GM23338 (cell line): Measurements from ENCODE around the gene CYP4F3. TPM values are rescaled to one million over a fixed set of nuclear protein-coding genes. Genes with fewer than 3 reads are reported as not detected.

Source experiments
- ATAC-seq: fragments of 200-7000 bp; cut with Tn5 transposase; 3 replicates; pipeline ENCODE4 v1.9.1; 2020
- DNase-seq: peaks from one replicate; pipeline ENCODE4 v3.0.0-alpha.2; 2015; ENCODE audit warnings: low spot score
- H2AFZ ChIP-seq: fragments of 200-600 bp; sonication (generic); 2 replicates; pipeline ENCODE4 v1.8.0; 2016; ENCODE audit warnings: antibody characterized with exemption, mild to moderate bottlenecking, moderate library complexity
- H3F3A ChIP-seq: fragments of 200-600 bp; sonication (generic); replicated peaks from 2 replicates; pipeline ENCODE4 v1.8.0; 2017; ENCODE audit warnings: antibody characterized with exemption, mixed run types, low read depth
- H3K27ac ChIP-seq: fragments of 200-600 bp; sonication (generic); 2 replicates; pipeline ENCODE4 v1.6.1; 2016; ENCODE audit warnings: low read depth
- H3K27me3 ChIP-seq: fragments of 200-600 bp; sonication (generic); 2 replicates; pipeline ENCODE4 v1.8.0; 2016; ENCODE audit warnings: mild to moderate bottlenecking, mixed run types, moderate library complexity; ENCODE audit not compliant: insufficient read depth
- H3K36me3 ChIP-seq: fragments of 200-600 bp; sonication (generic); 2 replicates; pipeline ENCODE4 v1.8.0; 2016; ENCODE audit warnings: mild to moderate bottlenecking; ENCODE audit not compliant: insufficient read depth
- H3K4me1 ChIP-seq: fragments of 200-600 bp; sonication (generic); 2 replicates; pipeline ENCODE4 v1.8.0; 2016; ENCODE audit warnings: mild to moderate bottlenecking, moderate library complexity; ENCODE audit not compliant: insufficient read depth
- H3K4me2 ChIP-seq: fragments of 200-600 bp; sonication (generic); 2 replicates; pipeline ENCODE4 v1.7.1; 2017; ENCODE audit warnings: mixed run types
- H3K4me3 ChIP-seq: fragments of 200-600 bp; sonication (generic); 2 replicates; pipeline ENCODE4 v1.6.1; 2016; ENCODE audit warnings: mixed run types
- H3K79me2 ChIP-seq: fragments of 200-600 bp; sonication (generic); replicated peaks from 2 replicates; pipeline ENCODE4 v1.8.0; 2017; ENCODE audit warnings: mild to moderate bottlenecking; ENCODE audit not compliant: insufficient read depth
- H3K9me2 ChIP-seq: fragments of 200-600 bp; sonication (generic); 2 replicates; pipeline ENCODE4 v1.8.0; 2017; ENCODE audit not compliant: insufficient read depth
- H4K20me1 ChIP-seq: fragments of 200-600 bp; sonication (generic); replicated peaks from 2 replicates; pipeline ENCODE4 v1.8.0; 2017; ENCODE audit warnings: mild to moderate bottlenecking; ENCODE audit not compliant: insufficient read depth
- H3K27ac Mint-ChIP-seq: 2 replicates; pipeline ENCODE4 v1.8.0; 2020; ENCODE audit warnings: inconsistent platforms, mild to moderate bottlenecking, moderate library complexity, mixed read lengths
- H3K27me3 Mint-ChIP-seq: 3 replicates; pipeline ENCODE4 v1.8.0; 2022; ENCODE audit warnings: low read depth, mild to moderate bottlenecking, moderate library complexity, mixed read lengths, inconsistent platforms; ENCODE audit not compliant: insufficient read depth, poor library complexity
- H3K36me3 Mint-ChIP-seq: 3 replicates; pipeline ENCODE4 v1.8.0; 2021; ENCODE audit warnings: low read depth, mild to moderate bottlenecking, inconsistent platforms, moderate library complexity, mixed read lengths
- H3K4me1 Mint-ChIP-seq: 3 replicates; pipeline ENCODE4 v1.8.0; 2020; ENCODE audit warnings: mild to moderate bottlenecking, inconsistent platforms, mixed read lengths
- H3K4me3 Mint-ChIP-seq: 3 replicates; pipeline ENCODE4 v1.8.0; 2021; ENCODE audit warnings: moderate library complexity, mild to moderate bottlenecking, inconsistent platforms, mixed read lengths
- H3K9me3 Mint-ChIP-seq: 3 replicates; pipeline ENCODE4 v1.8.0; 2020; ENCODE audit warnings: moderate library complexity, mild to moderate bottlenecking, inconsistent platforms, mixed read lengths
- CREB1 ChIP-seq: fragments of 250-450 bp; sonication (Bioruptor Pico); IDR thresholded peaks from 2 replicates; pipeline ENCODE4 v1.5.0; 2020; ENCODE audit warnings: low read depth, mild to moderate bottlenecking, moderate library complexity
- CTCF ChIP-seq, 2 experiments: fragments of 200-600 bp in 1 of 2; sonication (generic) in 1 of 2; conservative IDR thresholded peaks; 2 replicates each; pipeline versions ENCODE4 v1.5.1 to v1.6.1; 2016 to 2017; ENCODE audit warnings: antibody characterized with exemption in 2 of 2, low read depth in 2 of 2, mild to moderate bottlenecking in 2 of 2, moderate library complexity in 1 of 2
- ETS1 ChIP-seq: IDR thresholded peaks from 2 replicates; pipeline ENCODE4 v1.6.1; 2016; ENCODE audit warnings: antibody characterized with exemption
- EZH2 ChIP-seq: fragments of 200-600 bp; sonication (generic); IDR thresholded peaks from one replicate; pipeline ENCODE4 v1.8.0; 2017; ENCODE audit warnings: antibody characterized with exemption, mild to moderate bottlenecking, low read depth; ENCODE audit not compliant: unreplicated experiment
- EZH2phosphoT487 ChIP-seq: fragments of 200-600 bp; sonication (generic); IDR thresholded peaks from one replicate; pipeline ENCODE4 v1.8.1; 2018; ENCODE audit warnings: antibody characterized with exemption; ENCODE audit not compliant: unreplicated experiment
- JUNB ChIP-seq: IDR thresholded peaks from one replicate; pipeline ENCODE4 v1.6.1; 2016; ENCODE audit warnings: antibody characterized with exemption; ENCODE audit not compliant: unreplicated experiment
- NANOG ChIP-seq: IDR thresholded peaks from 2 replicates; pipeline ENCODE4 v1.6.1; 2016; ENCODE audit warnings: antibody characterized with exemption, borderline replicate concordance
- POLR2AphosphoS5 ChIP-seq: IDR thresholded peaks from 2 replicates; pipeline ENCODE4 v1.6.1; 2016; ENCODE audit warnings: antibody characterized with exemption, low read depth
- REST ChIP-seq: IDR thresholded peaks from one replicate; pipeline ENCODE4 v1.6.1; 2018; ENCODE audit warnings: antibody characterized with exemption; ENCODE audit not compliant: unreplicated experiment
- STAT1 ChIP-seq: IDR thresholded peaks from one replicate; pipeline ENCODE4 v1.6.1; 2016; ENCODE audit warnings: antibody characterized with exemption; ENCODE audit not compliant: unreplicated experiment
- ZNF114 ChIP-seq: fragments of 250-450 bp; sonication (Bioruptor Pico); IDR thresholded peaks from 2 replicates; pipeline ENCODE4 v1.5.0; 2020; ENCODE audit warnings: mild to moderate bottlenecking, moderate library complexity
- ZNF331 ChIP-seq: fragments of 250-450 bp; sonication (Bioruptor Pico); IDR thresholded peaks from 2 replicates; pipeline ENCODE4 v1.5.0; 2020; ENCODE audit warnings: low read depth, mild to moderate bottlenecking, moderate library complexity
- ZNF462 ChIP-seq: fragments of 250-450 bp; sonication (Bioruptor Pico); IDR thresholded peaks from 2 replicates; pipeline ENCODE4 v1.5.0; 2020; ENCODE audit warnings: mild to moderate bottlenecking, moderate library complexity
- polyA plus RNA-seq: library from polyadenylated mRNA; unstranded; fragments of >200 nt; fragmentation: Nextera tagmentation; extraction: Ambion mirVana; gene quantifications from 2 replicates; pipeline ENCODE4 v1.2.1, GENCODE V29; 2016
- total RNA-seq: library from RNA; depleted of rRNA; stranded (reverse); fragments of >200 nt; shearing (Covaris generic); gene quantifications from 2 replicates; pipeline ENCODE4 v1.2.3, GENCODE V29; 2014

The CYP4F3 gene
- total and polyA plus RNA-seq, 2 experiments from 2014 or later, result not detected

GRCh38 chr19:15702534-15702930 lies 61.8 kb downstream of the CYP4F3 start:
- H3K27ac Mint-ChIP-seq, result no peak overlapping the region
- H3K4me3 Mint-ChIP-seq, result no peak overlapping the region
- H3K4me1 ChIP-seq, result no peaks in the 10 kb centered on the region
- H3K27me3 Mint-ChIP-seq, result no peaks in the 10 kb centered on the region
- H3K79me2 ChIP-seq, result no peaks in the 10 kb centered on the region
- H2AFZ ChIP-seq, result no peak overlapping the region
- H3K9me2 ChIP-seq, result no peaks in the 10 kb centered on the region
- no peaks in the 10 kb centered on the region for H3K27me3 ChIP-seq
- H3K4me1 Mint-ChIP-seq, result no peaks in the 10 kb centered on the region
- DNase-seq (peak; percentile 26), ATAC-seq (no peak)
- no peaks in the 10 kb centered on the region for H4K20me1 ChIP-seq
- H3K4me2 ChIP-seq, result no peak overlapping the region
- H3K36me3 Mint-ChIP-seq, result peaks cover 14% of the 10 kb centered on the region
- peaks cover 85% of the 10 kb centered on the region for H3K9me3 Mint-ChIP-seq
- no peaks in the 10 kb centered on the region for H3F3A ChIP-seq
- H3K4me3 ChIP-seq, result no peak overlapping the region
- H3K36me3 ChIP-seq, result peaks cover 5% of the 10 kb centered on the region; the same call in 1 of the 2 replicates
- H3K27ac ChIP-seq, result no peak overlapping the region
- TF ChIP-seq ZNF331 (CRISPR knock-in tag), result no peak
- TF ChIP-seq JUNB, result no peak
- no peak for TF ChIP-seq NANOG
- no peak for TF ChIP-seq ZNF462 (CRISPR knock-in tag)
- TF ChIP-seq ETS1, result no peak
- no peak for TF ChIP-seq CREB1
- TF ChIP-seq EZH2, result no peak
- TF ChIP-seq STAT1, result no peak
- TF ChIP-seq CTCF (conservative IDR thresholded peaks at IDR 0.05; ENCODE audit: low read depth in 2 of 2), result no peak
- TF ChIP-seq ZNF114 (CRISPR knock-in tag), result no peak
- no peak for TF ChIP-seq POLR2AphosphoS5
- no peak for TF ChIP-seq EZH2phosphoT487
- no peak for TF ChIP-seq REST
